ENCODE results near the gene RFX8. TPM values are rescaled to one million over a fixed set of nuclear protein-coding genes. Genes with fewer than 3 reads are reported as not detected.

Gene RFX8
- total and polyA plus RNA-seq, 2 of the 8 experiments (the other 6 are each of a cell fraction or from before 2014, with no cell fraction given) = 0.60 to 0.97 TPM

GRCh38 chr2:101410746-101411145, 64.2 kb downstream of the RFX8 start:
- Histone ChIP-seq H2BK120ac (replicated peaks; ENCODE audit: low read depth, low read length) (no peak overlapping the region), H3K27ac (ENCODE audit: low read depth, low read length) (no peak overlapping the region), H2BK15ac (ENCODE audit: low read length) (no peak overlapping the region), H3K23me2 (ENCODE audit: low read depth, low read length) (peaks cover 3% of the 10 kb centered on the region; the same call in 1 of the 2 replicates), H3K9ac (replicated peaks in 1 of 4; ENCODE audit: extremely low read depth in 1 of 4, low read depth in 3 of 4, low read length in 3 of 4) (no peak overlapping the region), H3K4me1 (replicated peaks in 1 of 4; ENCODE audit: control insufficient read depth in 3 of 4, insufficient read depth in 4 of 4, low read length in 3 of 4) (peaks cover 0 to 3% (median under 1%) of the 10 kb centered on the region in 4 experiments; a peak in 3 of 7 replicates), H2AFZ (ENCODE audit: low read length) (no peak overlapping the region), H4K20me1 (replicated peaks in 1 of 2; ENCODE audit: control insufficient read depth in 1 of 2, insufficient read depth in 2 of 2, low read length in 2 of 2) (peaks cover 0 to 2% of the 10 kb centered on the region in 2 experiments), H3K79me2 (ENCODE audit: control insufficient read depth in 1 of 2, insufficient read depth in 2 of 2, low read length in 2 of 2) (no peaks in the 10 kb centered on the region), H3K79me1 (ENCODE audit: low read depth, low read length) (no peaks in the 10 kb centered on the region), H2BK5ac (ENCODE audit: low read depth, low read length) (no peak overlapping the region), H3K18ac (ENCODE audit: extremely low read depth, low read length) (no peak overlapping the region), H3K36me3 (ENCODE audit: control insufficient read depth in 2 of 4, insufficient read depth in 4 of 4, low read length in 3 of 4) (no peaks in the 10 kb centered on the region), H2BK20ac (ENCODE audit: low read length) (no peak overlapping the region), H4K91ac (replicated peaks; ENCODE audit: insufficient read length, low read length) (no peak overlapping the region), H3K56ac (replicated peaks; ENCODE audit: insufficient read length, low read depth, low read length) (no peak overlapping the region), H3K27me3 (replicated peaks in 1 of 4; ENCODE audit: control insufficient read depth in 3 of 4, extremely low read depth in 1 of 4, insufficient read depth in 3 of 4, low read length in 3 of 4) (no peaks in the 10 kb centered on the region), H3K4me3 (ENCODE audit: extremely low read depth in 1 of 4, insufficient read depth in 2 of 4, low read depth in 3 of 4, low read length in 4 of 4) (no peak overlapping the region), H2BK12ac (ENCODE audit: low read depth, low read length) (no peak overlapping the region), H3K4ac (replicated peaks; ENCODE audit: insufficient read length, low read depth, low read length) (no peak overlapping the region), H3K14ac (ENCODE audit: insufficient read length) (no peak overlapping the region), H4K8ac (ENCODE audit: extremely low read depth, insufficient read depth, low read length) (no peak overlapping the region), H2AK5ac (ENCODE audit: low read depth, low read length) (no peak overlapping the region), H3K9me3 (ENCODE audit: insufficient read depth in 2 of 2, low read depth in 1 of 2, low read length in 1 of 2) (peaks cover 0 to 6% of the 10 kb centered on the region in 2 experiments; a peak in 1 of 4 replicates), H3K23ac (ENCODE audit: insufficient read length) (no peak overlapping the region), H3K4me2 (ENCODE audit: insufficient read depth in 1 of 2, low read depth in 2 of 2, low read length in 2 of 2) (no peak overlapping the region), H4K5ac (ENCODE audit: insufficient read length, low read depth, low read length) (no peak overlapping the region)
- POLR2A ChIA-PET (ENCODE audit: partially characterized antibody) = interaction anchor here (1.1 kb wide), 1 partner anchor 8 kb away, joined by 4 read pairs; no protein-coding TSS in a partner anchor
- FAIRE-seq (no peak), DNase-seq (ENCODE audit: low read depth in 1 of 2, low spot score in 2 of 2) (no peak)
- CTCF ChIA-PET (ENCODE audit: partially characterized antibody) = interaction anchor here (1.0 to 5.1 kb wide), 6 partner anchors 9 to 69 kb away, joined by 3 to 32 read pairs (median 3); partner anchors contain the start of gene CREG2
- WGBS, 2 experiments (ENCODE audit: extremely low coverage in 1 of 2, insufficient coverage in 1 of 2, insufficient read length in 1 of 2, insufficient replicate concordance in 2 of 2, low coverage in 1 of 2, low lambda C conversion rate in 2 of 2, missing lambda C conversion rate in 1 of 2) = 90% methylated on average over 5 of the region's 5 CpGs; no CpG with 5 or more reads in 1 of the 2 experiments
- TF ChIP-seq POLR2A (IDR thresholded peaks at IDR 0.05; ENCODE audit: control extremely low read depth in 1 of 2, low read depth in 2 of 2, low read length in 2 of 2) = no peak
- TF ChIP-seq EZH2 (IDR thresholded peaks at IDR 0.05; ENCODE audit: low read depth, low read length, severe bottlenecking) = no peak
- no peak for TF ChIP-seq RFX5 (IDR thresholded peaks at IDR 0.05; ENCODE audit: borderline replicate concordance, low read depth, low read length)
- TF ChIP-seq TAF7 (optimal IDR thresholded peaks at IDR 0.05; ENCODE audit: borderline replicate concordance, low read depth, low read length) = no peak
- no peak for TF ChIP-seq ASH2L (IDR thresholded peaks at IDR 0.05; ENCODE audit: low read length)
- TF ChIP-seq USF2 (IDR thresholded peaks at IDR 0.05; ENCODE audit: low read length) = no peak
- no peak for TF ChIP-seq CBX8 (IDR thresholded peaks at IDR 0.05; ENCODE audit: borderline replicate concordance, low read depth, low read length)
- TF ChIP-seq CTBP2 (IDR thresholded peaks at IDR 0.05; ENCODE audit: borderline replicate concordance, insufficient read depth, insufficient read length, low read length) = no peak
- TF ChIP-seq SAP30 (IDR thresholded peaks at IDR 0.05; ENCODE audit: insufficient read depth, insufficient replicate concordance, low read length) = no peak
- no peak for TF ChIP-seq SP1 (IDR thresholded peaks at IDR 0.05; ENCODE audit: low read depth, low read length)

Measured in H1 (cell line).